Neural progenitor cell (in vitro differentiated cells): ENCODE measurements around the gene DNASE1L3. TPM values are rescaled to one million over a fixed set of nuclear protein-coding genes. Genes with fewer than 3 reads are reported as not detected.

Experiments
- DNase-seq: peaks from one replicate; pipeline ENCODE4 v3.0.0-alpha.2; 2016; ENCODE audit warnings: low spot score
- H2AFZ ChIP-seq: fragments of 200-600 bp; sonication (generic); replicated peaks from 2 replicates; pipeline ENCODE4 v1.6.1; 2016; ENCODE audit warnings: antibody characterized with exemption
- H3F3A ChIP-seq: fragments of 200-600 bp; sonication (generic); 2 replicates; pipeline ENCODE4 v1.6.1; 2016; ENCODE audit warnings: antibody characterized with exemption, low read depth
- H3K27ac ChIP-seq: fragments of 200-600 bp; sonication (generic); 2 replicates; pipeline ENCODE4 v1.5.1; 2016; ENCODE audit warnings: mild to moderate bottlenecking
- H3K27me3 ChIP-seq: fragments of 200-600 bp; sonication (generic); 2 replicates; pipeline ENCODE4 v1.6.1; 2016; ENCODE audit warnings: mild to moderate bottlenecking, moderate library complexity
- H3K36me3 ChIP-seq: fragments of 200-600 bp; sonication (generic); 2 replicates; pipeline ENCODE4 v1.5.1; 2016
- H3K4me1 ChIP-seq: fragments of 200-600 bp; sonication (generic); 2 replicates; pipeline ENCODE4 v1.6.1; 2016; ENCODE audit warnings: mixed run types
- H3K4me2 ChIP-seq: fragments of 200-600 bp; sonication (generic); 2 replicates; pipeline ENCODE4 v1.6.1; 2016
- H3K4me3 ChIP-seq: fragments of 200-600 bp; sonication (generic); 2 replicates; pipeline ENCODE4 v1.5.1; 2016
- H3K79me2 ChIP-seq: fragments of 200-600 bp; sonication (generic); 2 replicates; pipeline ENCODE4 v1.6.1; 2016; ENCODE audit warnings: low read depth
- H3K9ac ChIP-seq: fragments of 200-600 bp; sonication (generic); 2 replicates; pipeline ENCODE4 v1.6.1; 2016
- H3K9me3 ChIP-seq: fragments of 200-600 bp; sonication (generic); 2 replicates; pipeline ENCODE4 v1.5.1; 2016; ENCODE audit warnings: low read depth
- H4K20me1 ChIP-seq: fragments of 200-600 bp; sonication (generic); 2 replicates; pipeline ENCODE4 v1.6.1; 2016; ENCODE audit warnings: low read depth
- H3K27ac Mint-ChIP-seq: 3 replicates; pipeline ENCODE4 v1.8.0; 2021; ENCODE audit warnings: mixed read lengths
- H3K27me3 Mint-ChIP-seq: 2 replicates; pipeline ENCODE4 v1.8.0; 2022; ENCODE audit warnings: low read depth, mild to moderate bottlenecking, inconsistent platforms, moderate library complexity, mixed read lengths; ENCODE audit not compliant: insufficient read depth
- H3K36me3 Mint-ChIP-seq: 3 replicates; pipeline ENCODE4 v1.8.0; 2021; ENCODE audit warnings: mixed read lengths
- H3K4me1 Mint-ChIP-seq: 3 replicates; pipeline ENCODE4 v1.8.0; 2021; ENCODE audit warnings: mixed read lengths
- H3K4me3 Mint-ChIP-seq: 3 replicates; pipeline ENCODE4 v1.8.0; 2021; ENCODE audit warnings: mild to moderate bottlenecking, moderate library complexity, mixed read lengths
- H3K9me3 Mint-ChIP-seq: 3 replicates; pipeline ENCODE4 v1.8.0; 2020; ENCODE audit warnings: mixed read lengths
- CTCF ChIP-seq: fragments of 200-600 bp; sonication (generic); IDR thresholded peaks from 2 replicates; pipeline ENCODE4 v1.5.1; 2017; ENCODE audit warnings: antibody characterized with exemption, mild to moderate bottlenecking
- EZH2 ChIP-seq: fragments of 200-600 bp; sonication (generic); IDR thresholded peaks from 2 replicates; pipeline ENCODE4 v1.6.1; 2017; ENCODE audit warnings: antibody characterized with exemption, mild to moderate bottlenecking, moderate library complexity
- EZH2phosphoT487 ChIP-seq: fragments of 200-600 bp; sonication (generic); IDR thresholded peaks from 2 replicates; pipeline ENCODE4 v1.6.1; 2017; ENCODE audit warnings: antibody characterized with exemption
- total RNA-seq: library from RNA; depleted of rRNA; stranded (reverse); fragments of >200 nt; gene quantifications from 2 replicates; pipeline ENCODE4 v1.2.3, GENCODE V29; 2015; ENCODE audit warnings: low replicate concordance

The DNASE1L3 gene
- total RNA-seq, 1 donor from 2014 or later = not detected

DNA sequence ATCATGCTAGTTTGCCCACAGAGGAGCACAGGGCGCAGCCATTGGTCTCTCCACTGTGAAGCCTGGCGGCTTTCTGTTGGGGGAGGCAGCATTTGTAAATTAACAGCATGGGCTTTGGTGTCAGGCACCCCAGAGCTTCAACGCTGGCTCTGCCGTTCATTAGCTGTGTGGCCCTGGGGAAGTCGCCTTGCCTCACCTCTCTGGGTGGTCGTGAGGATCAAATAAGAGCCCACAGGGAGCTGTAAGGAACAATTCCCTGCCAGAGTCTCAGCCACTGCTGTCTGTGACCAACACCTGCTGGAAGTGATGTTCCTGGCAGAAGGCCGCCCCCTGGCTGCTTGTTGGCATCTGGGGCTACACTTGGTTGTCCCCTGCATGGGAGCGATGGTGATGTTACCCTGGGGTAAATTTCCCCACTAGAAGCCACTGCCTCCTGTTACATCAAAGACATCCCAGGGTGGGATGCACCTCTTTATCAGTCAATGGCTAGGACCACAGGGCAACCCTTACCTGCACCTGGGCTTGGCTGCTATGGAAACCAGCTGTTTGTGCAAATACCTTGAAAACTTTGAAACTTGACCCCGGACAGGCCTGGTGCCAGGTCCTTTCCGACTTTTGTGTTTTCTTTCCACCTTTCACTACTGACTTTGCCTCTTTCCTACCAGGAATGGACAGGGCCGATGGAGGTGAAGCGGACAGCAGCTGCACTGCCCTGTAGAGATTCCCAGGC, 36.9 kb downstream of the DNASE1L3 start:
- no peak overlapping the region for H3K27ac ChIP-seq
- H3K4me2 ChIP-seq = no peak overlapping the region
- Mint-ChIP-seq H3K4me1 (peaks cover 16% of the 10 kb centered on the region), H3K27ac (peak overlapping the region; percentile 47), H3K27me3 (peaks cover 13% of the 10 kb centered on the region), H3K4me3 (no peak overlapping the region), H3K9me3 (no peaks in the 10 kb centered on the region), H3K36me3 (peaks cover 6% of the 10 kb centered on the region)
- peak; percentile 77 for DNase-seq
- no peak overlapping the region for H2AFZ ChIP-seq
- peak; percentile 60 for TF ChIP-seq CTCF
- TF ChIP-seq EZH2phosphoT487 = no peak
- H3K9me3 ChIP-seq = no peaks in the 10 kb centered on the region
- no peak overlapping the region for H3K4me3 ChIP-seq
- peaks cover 25% of the 10 kb centered on the region for H3F3A ChIP-seq
- H4K20me1 ChIP-seq = no peaks in the 10 kb centered on the region
- H3K79me2 ChIP-seq = no peaks in the 10 kb centered on the region
- peaks cover 10% of the 10 kb centered on the region for H3K27me3 ChIP-seq
- no peak overlapping the region for H3K9ac ChIP-seq
- H3K36me3 ChIP-seq = no peaks in the 10 kb centered on the region
- peaks cover 19% of the 10 kb centered on the region for H3K4me1 ChIP-seq

DNA sequence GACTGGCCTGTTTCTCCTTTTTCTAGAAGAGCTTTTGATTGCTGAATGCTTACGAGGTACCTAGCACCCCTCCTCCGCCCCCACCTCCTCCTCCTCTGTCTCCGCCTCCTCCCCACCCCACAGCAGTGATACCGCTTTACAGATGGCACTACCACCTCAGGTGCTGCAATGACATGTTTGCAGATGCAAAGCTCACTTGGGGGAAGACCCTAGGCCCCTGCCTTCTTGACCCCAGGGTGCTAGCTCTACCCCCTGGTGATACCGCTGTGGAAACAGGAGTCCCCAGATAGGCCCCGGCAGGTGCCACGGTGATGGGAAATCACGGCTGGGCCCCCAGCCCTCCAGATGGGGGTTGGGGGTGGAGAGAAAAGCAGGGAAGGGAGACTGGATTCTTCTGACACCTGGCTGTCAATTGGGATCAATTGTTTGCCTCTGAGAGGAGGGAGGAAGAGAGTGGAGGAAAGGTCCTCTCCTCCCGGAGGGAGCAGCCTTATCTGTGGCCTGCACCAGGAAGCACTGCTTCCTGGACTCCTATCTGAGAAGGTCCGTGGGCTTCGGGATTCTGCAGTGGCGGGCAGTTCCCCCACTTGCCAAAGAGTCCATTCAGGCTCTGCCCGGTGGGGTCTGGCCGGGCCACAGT, 37.6 kb downstream of the DNASE1L3 start:
- Histone ChIP-seq H3K4me3 (no peak overlapping the region), H3K36me3 (no peaks in the 10 kb centered on the region), H3K27me3 (peaks cover 3% of the 10 kb centered on the region), H3K9ac (no peak overlapping the region), H3K27ac (no peak overlapping the region), H2AFZ (no peak overlapping the region), H3F3A (peaks cover 25% of the 10 kb centered on the region), H3K4me2 (no peak overlapping the region), H3K4me1 (peaks cover 19% of the 10 kb centered on the region), H3K9me3 (no peaks in the 10 kb centered on the region), H3K79me2 (no peaks in the 10 kb centered on the region), H4K20me1 (no peaks in the 10 kb centered on the region)
- no peak overlapping the region for H3K27ac Mint-ChIP-seq
- DNase-seq = no peak
- peaks cover 16% of the 10 kb centered on the region for H3K4me1 Mint-ChIP-seq
- no peaks in the 10 kb centered on the region for H3K9me3 Mint-ChIP-seq
- peaks cover 10% of the 10 kb centered on the region for H3K27me3 Mint-ChIP-seq
- no peak overlapping the region for H3K4me3 Mint-ChIP-seq
- H3K36me3 Mint-ChIP-seq = peaks cover 6% of the 10 kb centered on the region
- TF ChIP-seq CTCF = no peak
- no peak for TF ChIP-seq EZH2phosphoT487
- TF ChIP-seq EZH2 = no peak

GRCh38 chr3:58171126-58171525, 39.6 kb downstream of the DNASE1L3 start:
- no peaks in the 10 kb centered on the region for H3K27me3 ChIP-seq
- no peak for DNase-seq
- no peak for TF ChIP-seq EZH2
- no peak for TF ChIP-seq EZH2phosphoT487
- TF ChIP-seq CTCF = no peak
- H3K4me1 ChIP-seq = peaks cover 18% of the 10 kb centered on the region
- no peaks in the 10 kb centered on the region for H3K9me3 Mint-ChIP-seq
- no peak overlapping the region for H3K27ac ChIP-seq
- H4K20me1 ChIP-seq = no peaks in the 10 kb centered on the region
- H2AFZ ChIP-seq = no peak overlapping the region
- H3K27me3 Mint-ChIP-seq = peaks cover 1% of the 10 kb centered on the region
- H3K9ac ChIP-seq = no peak overlapping the region
- no peak overlapping the region for H3K27ac Mint-ChIP-seq
- H3K4me3 Mint-ChIP-seq = no peak overlapping the region
- H3K4me2 ChIP-seq = no peak overlapping the region
- no peak overlapping the region for H3K4me3 ChIP-seq
- H3F3A ChIP-seq = peaks cover 23% of the 10 kb centered on the region
- no peaks in the 10 kb centered on the region for H3K9me3 ChIP-seq
- H3K79me2 ChIP-seq = no peaks in the 10 kb centered on the region
- H3K36me3 ChIP-seq = no peaks in the 10 kb centered on the region
- peaks cover 16% of the 10 kb centered on the region for H3K4me1 Mint-ChIP-seq
- peaks cover 6% of the 10 kb centered on the region for H3K36me3 Mint-ChIP-seq
